Measurements from ENCODE around the gene SMOC1. TPM values are rescaled to one million over a fixed set of nuclear protein-coding genes. Genes with fewer than 3 reads are reported as not detected.

The SMOC1 gene
- total RNA-seq, 1 donor from 2014 or later, result 2.0 TPM

- Mint-ChIP-seq H3K36me3 (ENCODE audit: unreplicated experiment) (no peaks in the 10 kb centered on the region), H3K4me1 (ENCODE audit: unreplicated experiment) (no peaks in the 10 kb centered on the region), H3K27ac (ENCODE audit: unreplicated experiment) (no peak overlapping the region), H3K4me3 (ENCODE audit: unreplicated experiment) (no peak overlapping the region), H3K9me3 (ENCODE audit: unreplicated experiment) (no peaks in the 10 kb centered on the region), H3K27me3 (ENCODE audit: unreplicated experiment) (no peaks in the 10 kb centered on the region)
- DNase-seq (ENCODE audit: extremely low spot score, unreplicated experiment), result no peak
- TF ChIP-seq, protein P1, sequence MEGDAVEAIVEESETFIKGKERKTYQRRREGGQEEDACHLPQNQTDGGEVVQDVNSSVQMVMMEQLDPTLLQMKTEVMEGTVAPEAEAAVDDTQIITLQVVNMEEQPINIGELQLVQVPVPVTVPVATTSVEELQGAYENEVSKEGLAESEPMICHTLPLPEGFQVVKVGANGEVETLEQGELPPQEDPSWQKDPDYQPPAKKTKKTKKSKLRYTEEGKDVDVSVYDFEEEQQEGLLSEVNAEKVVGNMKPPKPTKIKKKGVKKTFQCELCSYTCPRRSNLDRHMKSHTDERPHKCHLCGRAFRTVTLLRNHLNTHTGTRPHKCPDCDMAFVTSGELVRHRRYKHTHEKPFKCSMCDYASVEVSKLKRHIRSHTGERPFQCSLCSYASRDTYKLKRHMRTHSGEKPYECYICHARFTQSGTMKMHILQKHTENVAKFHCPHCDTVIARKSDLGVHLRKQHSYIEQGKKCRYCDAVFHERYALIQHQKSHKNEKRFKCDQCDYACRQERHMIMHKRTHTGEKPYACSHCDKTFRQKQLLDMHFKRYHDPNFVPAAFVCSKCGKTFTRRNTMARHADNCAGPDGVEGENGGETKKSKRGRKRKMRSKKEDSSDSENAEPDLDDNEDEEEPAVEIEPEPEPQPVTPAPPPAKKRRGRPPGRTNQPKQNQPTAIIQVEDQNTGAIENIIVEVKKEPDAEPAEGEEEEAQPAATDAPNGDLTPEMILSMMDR (IDR thresholded peaks at IDR 0.05), result no peak
Observed at GRCh38 chr14:69964841-69965240, 85.6 kb downstream of the SMOC1 start.

- DNase-seq (ENCODE audit: extremely low spot score, unreplicated experiment), result no peak
- H3K27me3 Mint-ChIP-seq (ENCODE audit: unreplicated experiment), result no peaks in the 10 kb centered on the region
- TF ChIP-seq, protein P1 (IDR thresholded peaks at IDR 0.05), result no peak
- H3K4me1 Mint-ChIP-seq (ENCODE audit: unreplicated experiment), result no peaks in the 10 kb centered on the region
- H3K36me3 Mint-ChIP-seq (ENCODE audit: unreplicated experiment), result no peaks in the 10 kb centered on the region
- H3K27ac Mint-ChIP-seq (ENCODE audit: unreplicated experiment), result no peak overlapping the region
- no peak overlapping the region for H3K4me3 Mint-ChIP-seq (ENCODE audit: unreplicated experiment)
- H3K9me3 Mint-ChIP-seq (ENCODE audit: unreplicated experiment), result no peaks in the 10 kb centered on the region
Observed at GRCh38 chr14:69968132-69968531, 88.9 kb downstream of the SMOC1 start.

DNA sequence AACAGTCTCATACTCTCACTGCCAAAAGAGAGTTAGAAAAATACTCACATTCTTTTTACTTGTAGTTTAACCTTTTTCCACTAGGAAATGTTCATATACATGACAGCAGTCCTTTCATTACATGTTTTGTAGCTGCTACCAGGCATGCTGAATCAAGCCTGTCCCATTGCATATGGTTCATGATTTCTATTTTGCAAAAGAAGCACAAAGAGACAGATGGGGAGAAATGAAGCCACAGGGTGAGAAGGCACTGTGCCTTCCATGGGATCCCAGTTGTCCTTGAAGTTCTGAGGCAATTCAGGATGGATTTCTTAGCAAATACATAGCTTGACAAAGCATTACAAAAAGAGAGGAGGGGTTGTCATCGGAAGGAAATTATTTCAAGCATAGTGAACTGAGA lies 89.5 kb downstream of the SMOC1 start:
- Mint-ChIP-seq H3K27ac (ENCODE audit: unreplicated experiment) (no peak overlapping the region), H3K9me3 (ENCODE audit: unreplicated experiment) (no peaks in the 10 kb centered on the region), H3K4me3 (ENCODE audit: unreplicated experiment) (no peak overlapping the region), H3K4me1 (ENCODE audit: unreplicated experiment) (no peaks in the 10 kb centered on the region), H3K27me3 (ENCODE audit: unreplicated experiment) (no peaks in the 10 kb centered on the region), H3K36me3 (ENCODE audit: unreplicated experiment) (no peaks in the 10 kb centered on the region)
- DNase-seq (ENCODE audit: extremely low spot score, unreplicated experiment), result no peak
- TF ChIP-seq, protein P1 (IDR thresholded peaks at IDR 0.05), result no peak

GRCh38 chr14:69972755-69973154 lies 93.5 kb downstream of the SMOC1 start:
- H3K9me3 Mint-ChIP-seq (ENCODE audit: unreplicated experiment), result no peaks in the 10 kb centered on the region
- H3K36me3 Mint-ChIP-seq (ENCODE audit: unreplicated experiment), result no peaks in the 10 kb centered on the region
- TF ChIP-seq, protein P1 (IDR thresholded peaks at IDR 0.05), result no peak
- no peaks in the 10 kb centered on the region for H3K4me1 Mint-ChIP-seq (ENCODE audit: unreplicated experiment)
- H3K27me3 Mint-ChIP-seq (ENCODE audit: unreplicated experiment), result no peaks in the 10 kb centered on the region
- H3K27ac Mint-ChIP-seq (ENCODE audit: unreplicated experiment), result no peak overlapping the region
- no peak for DNase-seq (ENCODE audit: extremely low spot score, unreplicated experiment)
- H3K4me3 Mint-ChIP-seq (ENCODE audit: unreplicated experiment), result no peak overlapping the region

DNA sequence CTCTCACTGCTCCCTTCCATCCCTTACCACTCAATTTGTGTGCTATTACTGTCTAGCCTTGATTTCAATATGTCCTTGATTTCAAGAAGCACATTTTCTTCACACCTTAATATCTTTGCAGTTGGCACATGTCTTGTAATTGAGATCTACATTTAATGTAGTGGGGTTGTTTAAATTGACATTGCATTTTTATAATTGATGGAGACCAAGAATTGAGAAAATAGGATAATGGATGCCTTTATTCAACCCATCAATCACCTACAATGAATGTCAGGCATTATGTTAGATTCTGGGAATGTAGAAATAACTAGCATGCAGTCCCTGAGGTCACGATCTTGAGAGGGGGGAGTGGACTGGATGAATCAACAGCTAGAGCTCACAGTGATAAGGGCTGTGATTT lies 94.6 kb downstream of the SMOC1 start:
- TF ChIP-seq, protein P1 (IDR thresholded peaks at IDR 0.05), result no peak
- no peak overlapping the region for H3K27ac Mint-ChIP-seq (ENCODE audit: unreplicated experiment)
- DNase-seq (ENCODE audit: extremely low spot score, unreplicated experiment), result no peak
- no peaks in the 10 kb centered on the region for H3K9me3 Mint-ChIP-seq (ENCODE audit: unreplicated experiment)
- no peaks in the 10 kb centered on the region for H3K27me3 Mint-ChIP-seq (ENCODE audit: unreplicated experiment)
- no peaks in the 10 kb centered on the region for H3K36me3 Mint-ChIP-seq (ENCODE audit: unreplicated experiment)
- H3K4me1 Mint-ChIP-seq (ENCODE audit: unreplicated experiment), result no peaks in the 10 kb centered on the region
- H3K4me3 Mint-ChIP-seq (ENCODE audit: unreplicated experiment), result no peak overlapping the region
